Measurements from ENCODE around the gene FAM3D.

DNA sequence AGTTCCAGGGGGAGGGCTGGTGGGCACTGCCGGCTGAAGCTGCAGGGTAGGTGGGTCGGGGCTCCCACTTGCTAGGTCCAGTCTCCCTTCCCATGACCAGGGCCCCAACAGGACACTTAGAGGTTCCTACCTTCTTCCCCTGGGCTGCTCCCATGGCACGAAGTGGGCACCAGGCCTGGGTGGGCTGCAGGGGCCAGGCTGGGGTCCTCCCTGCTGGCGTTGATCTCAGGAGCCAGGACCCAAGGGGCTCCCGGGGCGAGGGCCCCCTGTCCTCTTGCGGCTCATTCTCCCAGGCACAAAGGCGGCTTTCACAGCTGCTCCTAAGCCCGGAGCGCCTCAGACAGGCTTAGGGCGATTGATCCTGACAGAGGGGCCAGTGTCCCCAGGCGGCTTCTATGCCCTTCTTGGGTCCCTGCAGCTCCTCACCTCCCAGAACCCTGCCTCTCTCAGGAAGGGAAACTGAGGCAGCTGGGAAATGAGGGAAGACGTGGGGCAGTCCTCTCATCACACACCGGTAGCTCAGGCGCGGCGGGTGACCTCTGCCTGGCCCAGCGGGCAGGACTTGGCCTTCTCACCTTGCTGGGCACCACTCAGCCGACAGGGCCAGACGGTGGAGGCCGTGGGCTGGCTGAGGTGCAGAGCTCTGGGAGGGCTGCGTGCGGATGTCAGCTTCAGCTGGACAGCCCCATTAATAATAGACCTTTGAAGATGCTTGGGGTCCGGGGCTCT, 39.6 kb downstream of the FAM3D start:
- TF ChIP-seq EZH2 (IDR thresholded peaks at IDR 0.05) = no peak
- no peak for TF ChIP-seq TCF7L2 (IDR thresholded peaks at IDR 0.05; ENCODE audit: borderline replicate concordance, extremely low read depth, insufficient read depth, insufficient read length)
- TF ChIP-seq, protein P1, sequence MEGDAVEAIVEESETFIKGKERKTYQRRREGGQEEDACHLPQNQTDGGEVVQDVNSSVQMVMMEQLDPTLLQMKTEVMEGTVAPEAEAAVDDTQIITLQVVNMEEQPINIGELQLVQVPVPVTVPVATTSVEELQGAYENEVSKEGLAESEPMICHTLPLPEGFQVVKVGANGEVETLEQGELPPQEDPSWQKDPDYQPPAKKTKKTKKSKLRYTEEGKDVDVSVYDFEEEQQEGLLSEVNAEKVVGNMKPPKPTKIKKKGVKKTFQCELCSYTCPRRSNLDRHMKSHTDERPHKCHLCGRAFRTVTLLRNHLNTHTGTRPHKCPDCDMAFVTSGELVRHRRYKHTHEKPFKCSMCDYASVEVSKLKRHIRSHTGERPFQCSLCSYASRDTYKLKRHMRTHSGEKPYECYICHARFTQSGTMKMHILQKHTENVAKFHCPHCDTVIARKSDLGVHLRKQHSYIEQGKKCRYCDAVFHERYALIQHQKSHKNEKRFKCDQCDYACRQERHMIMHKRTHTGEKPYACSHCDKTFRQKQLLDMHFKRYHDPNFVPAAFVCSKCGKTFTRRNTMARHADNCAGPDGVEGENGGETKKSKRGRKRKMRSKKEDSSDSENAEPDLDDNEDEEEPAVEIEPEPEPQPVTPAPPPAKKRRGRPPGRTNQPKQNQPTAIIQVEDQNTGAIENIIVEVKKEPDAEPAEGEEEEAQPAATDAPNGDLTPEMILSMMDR (IDR thresholded peaks at IDR 0.05 in 2 of 3, conservative IDR thresholded peaks at IDR 0.05 in 1 of 3; ENCODE audit: borderline replicate concordance in 1 of 3, insufficient read depth in 1 of 3, low read depth in 2 of 3, low read length in 2 of 3) = no peak
